Vagina (tissue), 2 donors: Measurements from ENCODE around the gene MYO9A.

ENCODE experiments used
- CTCF ChIP-seq, 3 experiments: fragments of 450-650 bp in 2 of 3; fragments of 200-600 bp in 1 of 3; sonication (generic) in 1 of 3; IDR thresholded peaks; one replicate each; pipeline ENCODE4 v1.5.1; 2017 to 2019; ENCODE audit warnings: antibody characterized with exemption in 3 of 3, mild to moderate bottlenecking in 2 of 3, moderate library complexity in 2 of 3
- POLR2A ChIP-seq, 2 donors: fragments of 450-650 bp; IDR thresholded peaks; one replicate each; pipeline ENCODE4 v1.6.1; 2017; ENCODE audit warnings: antibody characterized with exemption in 2 of 2, mild to moderate bottlenecking in 2 of 2, moderate library complexity in 2 of 2
- POLR2AphosphoS5 ChIP-seq, 2 donors: sonication (generic); formaldehyde crosslinking; IDR thresholded peaks; one replicate each; pipeline ENCODE4 v1.9.0; 2017; ENCODE audit warnings: antibody characterized with exemption in 2 of 2, mild to moderate bottlenecking in 2 of 2, low read depth in 1 of 2; ENCODE audit not compliant: insufficient read depth in 1 of 2

- TF ChIP-seq POLR2A (IDR thresholded peaks at IDR 0.05) (no peak), CTCF (IDR thresholded peaks at IDR 0.05) (no peak), POLR2AphosphoS5 (IDR thresholded peaks at IDR 0.05; ENCODE audit: insufficient read depth in 1 of 2, low read depth in 1 of 2) (no peak)
These were observed 326.0 kb downstream of the MYO9A start for GRCh38 chr15:71791975-71792374.
